ENCODE measurements around the gene TSPAN15. TPM values are rescaled to one million over a fixed set of nuclear protein-coding genes. Genes with fewer than 3 reads are reported as not detected.
"Not testable (repeated sequence)": the region's sequence is repeated elsewhere in the genome, so short reads cannot be mapped to it uniquely, and the experiment has no call there.

The TSPAN15 gene
- total RNA-seq, 1 experiment from 2014 or later, result 7.7 TPM

GRCh38 chr10:69533658-69534057 lies 82.4 kb downstream of the TSPAN15 start:
- no peak for DNase-seq
- no peaks in the 10 kb centered on the region for H3K79me2 ChIP-seq (ENCODE audit: insufficient read depth, low read length)
- no peak overlapping the region for H4K91ac ChIP-seq (ENCODE audit: insufficient read length, low read depth, low read length)

GRCh38 chr10:69536521-69536920 lies 85.3 kb downstream of the TSPAN15 start:
- H2AK5ac ChIP-seq (ENCODE audit: insufficient read length, low read length); H4K8ac ChIP-seq (replicated peaks; ENCODE audit: insufficient read length, low read depth, low read length); H3K4me3 Mint-ChIP-seq; H3K79me2 ChIP-seq (ENCODE audit: insufficient read depth, low read length); H3K27me3 ChIP-seq (ENCODE audit: insufficient read depth, low read length); H3K56ac ChIP-seq (ENCODE audit: insufficient read length, low read depth, low read length); H3T11ph ChIP-seq (ENCODE audit: low read length); H2AFZ ChIP-seq (ENCODE audit: low read length); H3K23ac ChIP-seq (ENCODE audit: insufficient read length, low read depth, low read length); H3K79me1 ChIP-seq (ENCODE audit: insufficient read depth, low read depth, low read length, poor library complexity, severe bottlenecking); H4K91ac ChIP-seq (ENCODE audit: insufficient read length, low read depth, low read length); H2BK15ac ChIP-seq (ENCODE audit: low read depth, low read length); H3K23me2 ChIP-seq (ENCODE audit: insufficient read length, low read depth, low read length, poor library complexity, severe bottlenecking); H3K4me1 Mint-ChIP-seq; H3K4me1 ChIP-seq (ENCODE audit: insufficient read depth, low read length); H2BK20ac ChIP-seq (ENCODE audit: low read depth, low read length, poor library complexity, severe bottlenecking); H3K9ac ChIP-seq (ENCODE audit: extremely low read depth, insufficient read length, low read length); H3K27ac Mint-ChIP-seq; H3K27ac ChIP-seq (ENCODE audit: insufficient read length, low read depth, low read length); H3K4ac ChIP-seq (ENCODE audit: low read depth, low read length); H3K4me2 ChIP-seq (ENCODE audit: insufficient read depth, insufficient read length, low read length); H3K14ac ChIP-seq (ENCODE audit: insufficient read depth, low read length); H2BK12ac ChIP-seq (ENCODE audit: insufficient read length, low read depth, low read length); DNase-seq; H2BK5ac ChIP-seq (ENCODE audit: insufficient read length, low read length); H3K18ac ChIP-seq (ENCODE audit: insufficient read length, low read depth, low read length); H4K20me1 ChIP-seq (ENCODE audit: control insufficient read depth, insufficient read depth, insufficient read length); H2BK120ac ChIP-seq (ENCODE audit: low read depth, low read length, poor library complexity, severe bottlenecking); H4K5ac ChIP-seq (ENCODE audit: insufficient read length, low read depth, low read length): not testable (repeated sequence)
- peaks cover 10 to 25% (median 13%) of the 10 kb centered on the region in 3 experiments for H3K36me3 Mint-ChIP-seq (ENCODE audit: insufficient read depth in 1 of 3, low read depth in 3 of 3)
- peaks cover 28 to 30% of the 10 kb centered on the region in 2 experiments for H3K9me3 Mint-ChIP-seq
- peaks cover 71% of the 10 kb centered on the region for H3K27me3 Mint-ChIP-seq (ENCODE audit: low read depth)
- WGBS (ENCODE audit: extremely low coverage, insufficient read length, low lambda C conversion rate), result no CpG with 5 or more reads among the region's 11 CpGs
- H3K9me3 ChIP-seq (ENCODE audit: control insufficient read depth, low read depth, low read length), result peaks cover 14% of the 10 kb centered on the region

More at GRCh38 chr10:69533658-69534057, 82.4 kb downstream of the TSPAN15 start:
- H3K4me3 Mint-ChIP-seq, result no peak overlapping the region
- H3K36me3 Mint-ChIP-seq (ENCODE audit: insufficient read depth in 1 of 3, low read depth in 3 of 3), result peaks cover 0 to 2% (median under 1%) of the 10 kb centered on the region in 3 experiments; a peak in 1 of 7 replicates
- H4K8ac ChIP-seq (replicated peaks; ENCODE audit: insufficient read length, low read depth, low read length), result no peak overlapping the region
- no peaks in the 10 kb centered on the region for H3K4me1 Mint-ChIP-seq
- H3K27me3 Mint-ChIP-seq (ENCODE audit: low read depth), result peaks cover 56% of the 10 kb centered on the region
- H3K14ac ChIP-seq (ENCODE audit: insufficient read depth, low read length), result no peak overlapping the region
- H3K27ac Mint-ChIP-seq, result no peak overlapping the region
- H3K4me1 ChIP-seq (ENCODE audit: insufficient read depth, low read length), result no peaks in the 10 kb centered on the region
- H3K4ac ChIP-seq (ENCODE audit: low read depth, low read length), result no peak overlapping the region
- no peak overlapping the region for H3K27ac ChIP-seq (ENCODE audit: insufficient read length, low read depth, low read length)
- peaks cover 3 to 5% of the 10 kb centered on the region in 2 experiments for H3K9me3 Mint-ChIP-seq
- no peak overlapping the region for H3T11ph ChIP-seq (ENCODE audit: low read length)
- H2BK15ac ChIP-seq (ENCODE audit: low read depth, low read length), result no peak overlapping the region
- no peak overlapping the region for H3K23ac ChIP-seq (ENCODE audit: insufficient read length, low read depth, low read length)
- no peaks in the 10 kb centered on the region for H3K27me3 ChIP-seq (ENCODE audit: insufficient read depth, low read length)
- TF ChIP-seq CTCF (conservative IDR thresholded peaks at IDR 0.05), result no peak
- H3K56ac ChIP-seq (ENCODE audit: insufficient read length, low read depth, low read length), result no peak overlapping the region
- no peak overlapping the region for H2BK12ac ChIP-seq (ENCODE audit: insufficient read length, low read depth, low read length)
- no peak overlapping the region for H3K18ac ChIP-seq (ENCODE audit: insufficient read length, low read depth, low read length)
- no peak overlapping the region for H2BK5ac ChIP-seq (ENCODE audit: insufficient read length, low read length)
- no peak overlapping the region for H2BK20ac ChIP-seq (ENCODE audit: low read depth, low read length, poor library complexity, severe bottlenecking)
- no peak overlapping the region for H3K9ac ChIP-seq (ENCODE audit: extremely low read depth, insufficient read length, low read length)
- no peak overlapping the region for H2AK5ac ChIP-seq (ENCODE audit: insufficient read length, low read length)
- no peaks in the 10 kb centered on the region for H4K20me1 ChIP-seq (ENCODE audit: control insufficient read depth, insufficient read depth, insufficient read length)
- no peaks in the 10 kb centered on the region for H3K79me1 ChIP-seq (ENCODE audit: insufficient read depth, low read depth, low read length, poor library complexity, severe bottlenecking)
- H2BK120ac ChIP-seq (ENCODE audit: low read depth, low read length, poor library complexity, severe bottlenecking), result no peak overlapping the region
- H4K5ac ChIP-seq (ENCODE audit: insufficient read length, low read depth, low read length), result no peak overlapping the region
- H3K9me3 ChIP-seq (ENCODE audit: control insufficient read depth, low read depth, low read length), result no peaks in the 10 kb centered on the region
- no peaks in the 10 kb centered on the region for H3K23me2 ChIP-seq (ENCODE audit: insufficient read length, low read depth, low read length, poor library complexity, severe bottlenecking)
- H2AFZ ChIP-seq (ENCODE audit: low read length), result no peak overlapping the region
- no CpG with 5 or more reads among the region's 3 CpGs for WGBS (ENCODE audit: extremely low coverage, insufficient read length, low lambda C conversion rate)
- no peak overlapping the region for H3K4me2 ChIP-seq (ENCODE audit: insufficient read depth, insufficient read length, low read length)

Measured in H9 (cell line).